HepG2 (cell line): ENCODE data around the gene TMED9. TPM values are rescaled to one million over a fixed set of nuclear protein-coding genes. Genes with fewer than 3 reads are reported as not detected.
A peak's percentile ranks its signal among the peaks of the same experiment; 100 is the strongest.

Source experiments
- ATAC-seq: fragments of 200-7000 bp; cut with Tn5 transposase; 3 replicates; pipeline ENCODE4 v1.9.1; 2020; ENCODE audit warnings: mild to moderate bottlenecking, moderate library complexity
- BruUV-seq: library from RNA; stranded (reverse); fragments of 400-500 nt; replicated peaks from 2 replicates; lab custom pipeline; 2021; lab: Mats Ljungman, UMichigan
- CTCF ChIA-PET: fragments of 300-600 bp; formaldehyde crosslinking; extraction: SDS; loops from one replicate; lab custom pipeline; 2021; ENCODE audit warnings: low total read pairs, inconsistent platforms, low intra/inter-chr PET ratio; lab: Yijun Ruan, JAX
- POLR2A ChIA-PET: fragments of 350-600 bp; sonication (Branson Sonifier 250); formaldehyde crosslinking; loops from one replicate; lab custom pipeline; 2020; ENCODE audit warnings: antibody characterized with exemption, inconsistent platforms; lab: Yijun Ruan, JAX
- DNase-seq: peaks from one replicate; pipeline ENCODE4 v3.0.0-alpha.2; 2015; ENCODE audit warnings: low spot score
- FAIRE-seq: peaks from 3 replicates; lab custom pipeline; 2011; peaks lifted over from hg19 to GRCh38; lab: Jason Lieb, UNC
- H2AFZ ChIP-seq: one replicate; pipeline ENCODE4 v1.6.1; 2011; ENCODE audit warnings: low read length, inconsistent platforms
- H3K27ac ChIP-seq: fragments of 300-600 bp; 3 replicates; pipeline ENCODE4 v1.8.0; 2011; ENCODE audit warnings: mixed run types, mild to moderate bottlenecking, mixed read lengths, low read length, inconsistent platforms; ENCODE audit not compliant: insufficient read depth; ENCODE audit errors: extremely low read length
- H3K27me3 ChIP-seq, 2 experiments: fragments of 200-600 bp in 1 of 2; 2 replicates in 1 of 2; 3 replicates in 1 of 2; pipeline versions ENCODE4 v1.6.0 to v1.8.0; 2011; ENCODE audit warnings: low read length in 2 of 2, mild to moderate bottlenecking in 2 of 2, moderate library complexity in 2 of 2, inconsistent platforms in 1 of 2; ENCODE audit not compliant: insufficient read depth in 2 of 2, control insufficient read depth in 1 of 2
- H3K36me3 ChIP-seq, 2 experiments: fragments of 200-600 bp in 1 of 2; replicated peaks in 1 of 2; 2 replicates in 1 of 2; 3 replicates in 1 of 2; pipeline versions ENCODE4 v1.5.1 to v1.8.0; 2011; ENCODE audit warnings: low read length in 2 of 2, inconsistent platforms in 1 of 2; ENCODE audit not compliant: insufficient read depth in 2 of 2, control insufficient read depth in 1 of 2
- H3K4me1 ChIP-seq: 2 replicates; pipeline ENCODE4 v1.5.1; 2012; ENCODE audit warnings: low read length, inconsistent platforms; ENCODE audit not compliant: insufficient read depth
- H3K4me2 ChIP-seq: 2 replicates; pipeline ENCODE4 v1.6.0; 2011; ENCODE audit warnings: low read depth, low read length, inconsistent platforms
- H3K4me3 ChIP-seq, 3 experiments: fragments of 200-600 bp in 1 of 3; sonication (generic), shearing (Covaris generic) in 1 of 3; replicated peaks in 1 of 3; 2 replicates each; pipeline ENCODE4 v1.5.1; 2011 to 2016; ENCODE audit warnings: low read length in 3 of 3, inconsistent platforms in 2 of 3, low read depth in 2 of 3, mild to moderate bottlenecking in 2 of 3, control low read depth in 1 of 3, mixed read lengths in 1 of 3; ENCODE audit not compliant: insufficient read depth in 1 of 3
- H3K79me2 ChIP-seq: one replicate; pipeline ENCODE4 v1.6.1; 2011; ENCODE audit warnings: low read length, inconsistent platforms; ENCODE audit not compliant: insufficient read depth
- H3K9ac ChIP-seq: 2 replicates; pipeline ENCODE4 v1.6.0; 2011; ENCODE audit warnings: mild to moderate bottlenecking, low read depth, low read length, inconsistent platforms; ENCODE audit not compliant: insufficient read depth
- H3K9me3 ChIP-seq: 2 replicates; pipeline ENCODE4 v1.5.1; 2012; ENCODE audit warnings: mild to moderate bottlenecking, low read length
- H4K20me1 ChIP-seq: 2 replicates; pipeline ENCODE4 v1.6.0; 2011; ENCODE audit warnings: inconsistent platforms, mild to moderate bottlenecking, low read length, moderate library complexity; ENCODE audit not compliant: insufficient read depth
- CCDC6 ChIP-seq: sonication (generic); formaldehyde crosslinking; IDR thresholded peaks from 2 replicates; pipeline ENCODE4 v1.8.1; 2022; ENCODE audit warnings: mild to moderate bottlenecking, missing genetic modification reagents, moderate library complexity
- FOXA3 ChIP-seq: IDR thresholded peaks from 2 replicates; pipeline ENCODE4 v1.6.1; 2016; ENCODE audit warnings: missing genetic modification reagents, missing compliant biosample characterization
- GFI1 ChIP-seq: sonication (generic); formaldehyde crosslinking; IDR thresholded peaks from 2 replicates; pipeline ENCODE4 v1.5.0; 2020; ENCODE audit warnings: missing genetic modification reagents, mild to moderate bottlenecking, borderline replicate concordance
- HNF4G ChIP-seq, 2 experiments: sonication (generic) in 1 of 2; formaldehyde crosslinking in 1 of 2; IDR thresholded peaks; 2 replicates each; pipeline versions ENCODE4 v1.4.0 to v1.6.1; 2011 to 2020; ENCODE audit warnings: borderline replicate concordance in 2 of 2, low read depth in 2 of 2, mild to moderate bottlenecking in 2 of 2, low read length in 1 of 2, missing genetic modification reagents in 1 of 2, moderate library complexity in 1 of 2
- IRF9 ChIP-seq: sonication (generic); formaldehyde crosslinking; IDR thresholded peaks from 2 replicates; pipeline ENCODE4 v1.8.0; 2022; ENCODE audit warnings: missing genetic modification reagents, mild to moderate bottlenecking, borderline replicate concordance
- KAT7 ChIP-seq: IDR thresholded peaks from 2 replicates; pipeline ENCODE4 v1.6.1; 2018; ENCODE audit warnings: borderline replicate concordance, missing compliant biosample characterization
- MED1 ChIP-seq: sonication (generic); formaldehyde crosslinking; IDR thresholded peaks from 2 replicates; pipeline ENCODE4 v1.4.0; 2020; ENCODE audit warnings: missing genetic modification reagents
- NCOA5 ChIP-seq: sonication (generic); formaldehyde crosslinking; IDR thresholded peaks from 2 replicates; pipeline ENCODE4 v1.4.0; 2020; ENCODE audit warnings: missing genetic modification reagents
- NFIB ChIP-seq: sonication (generic); formaldehyde crosslinking; IDR thresholded peaks from 2 replicates; pipeline ENCODE4 v1.9.0; 2021; ENCODE audit warnings: missing genetic modification reagents, mild to moderate bottlenecking, borderline replicate concordance
- POGK ChIP-seq: sonication (generic); formaldehyde crosslinking; conservative IDR thresholded peaks from 2 replicates; pipeline ENCODE4 v1.8.0; 2022; ENCODE audit warnings: mild to moderate bottlenecking, moderate library complexity, missing genetic modification reagents
- SP5 ChIP-seq: IDR thresholded peaks from 2 replicates; pipeline ENCODE4 v1.6.1; 2016; ENCODE audit warnings: low read depth, borderline replicate concordance
- TARDBP ChIP-seq: sonication (generic); formaldehyde crosslinking; IDR thresholded peaks from 2 replicates; pipeline ENCODE4 v1.8.0; 2022; ENCODE audit warnings: mild to moderate bottlenecking, missing genetic modification reagents
- ZBTB7B ChIP-seq: sonication (generic); formaldehyde crosslinking; IDR thresholded peaks from 2 replicates; pipeline ENCODE4 v1.4.0; 2020; ENCODE audit warnings: missing genetic modification reagents
- ZC3H4 ChIP-seq: sonication (generic); formaldehyde crosslinking; IDR thresholded peaks from 2 replicates; pipeline ENCODE4 v1.4.0; 2020; ENCODE audit warnings: missing genetic modification reagents, borderline replicate concordance
- ZFP36L1 ChIP-seq: sonication (generic); formaldehyde crosslinking; IDR thresholded peaks from 2 replicates; pipeline ENCODE4 v1.8.0; 2022; ENCODE audit warnings: mild to moderate bottlenecking, missing genetic modification reagents, moderate library complexity
- ZFY ChIP-seq: sonication (generic); formaldehyde crosslinking; IDR thresholded peaks from 2 replicates; pipeline ENCODE4 v1.4.0; 2020; ENCODE audit warnings: missing genetic modification reagents
- ZMYM2 ChIP-seq: sonication (generic); formaldehyde crosslinking; IDR thresholded peaks from 2 replicates; pipeline ENCODE4 v1.8.0; 2022; ENCODE audit warnings: mild to moderate bottlenecking, missing genetic modification reagents
- ZNF124 ChIP-seq: sonication (generic); formaldehyde crosslinking; IDR thresholded peaks from 2 replicates; pipeline ENCODE4 v1.4.0; 2020; ENCODE audit warnings: missing genetic modification reagents
- ZNF598 ChIP-seq: sonication (generic); formaldehyde crosslinking; IDR thresholded peaks from 2 replicates; pipeline ENCODE4 v1.5.1; 2020; ENCODE audit warnings: mild to moderate bottlenecking, missing genetic modification reagents, borderline replicate concordance
- ZNF678 ChIP-seq: sonication (generic); formaldehyde crosslinking; IDR thresholded peaks from 2 replicates; pipeline ENCODE4 v1.4.0; 2020; ENCODE audit warnings: mild to moderate bottlenecking, missing genetic modification reagents
- WGBS: methylation state at CpG from one replicate; pipeline ENCODE4 v1.1.6; 2017; ENCODE audit warnings: low lambda C conversion rate; 5-methylcytosine and 5-hydroxymethylcytosine counted together
- in situ Hi-C: cut with HindIII; loops from 2 replicates; pipeline ENCODE4 v1.10.0; 2017; ENCODE audit warnings: low pct_unique_long_range_greater_than_20kb; ENCODE audit not compliant: extremely low pct_ligation_motif_present
- intact Hi-C: fragments of 100-400 bp; cut with micrococcal nuclease; formaldehyde crosslinking; loops from one replicate; pipeline ENCODE4 v1.10.0; 2022; ENCODE audit not compliant: unreplicated experiment
- polyA plus RNA-seq, 8 experiments: library from polyadenylated mRNA; depleted of rRNA in 3 of 8; stranded (reverse) in 7 of 8; unstranded in 1 of 8; fragments of >200 nt; fragmentation: Illumina TruSeq in 4 of 8; extraction: Trizol in 4 of 8; gene quantifications; 2 replicates each; pipeline versions ENCODE4 v1.2.1 to v1.2.3, GENCODE V29; 2011 to 2016; ENCODE audit warnings: low read depth in 4 of 8, missing spikeins in 1 of 8, mixed read lengths in 1 of 8; ENCODE audit not compliant: insufficient read depth in 1 of 8
- total RNA-seq, 5 experiments: library from RNA; depleted of rRNA; stranded (reverse); fragments of >200 nt; fragmentation: Illumina TruSeq; extraction: Trizol; gene quantifications; 2 replicates each; pipeline ENCODE4 v1.2.3, GENCODE V29; 2016; ENCODE audit warnings: low read depth in 1 of 5
- TF ChIP-seq, protein P1 (sequence below): IDR thresholded peaks from 2 replicates; pipeline ENCODE4 v1.6.1; 2018; ENCODE audit warnings: missing genetic modification reagents, mild to moderate bottlenecking, missing compliant biosample characterization

TMED9 gene
- total and polyA plus RNA-seq, 2 of the 13 experiments (the other 11 are each of a cell fraction or from before 2014, with no cell fraction given), result 161 to 350 TPM

DNA sequence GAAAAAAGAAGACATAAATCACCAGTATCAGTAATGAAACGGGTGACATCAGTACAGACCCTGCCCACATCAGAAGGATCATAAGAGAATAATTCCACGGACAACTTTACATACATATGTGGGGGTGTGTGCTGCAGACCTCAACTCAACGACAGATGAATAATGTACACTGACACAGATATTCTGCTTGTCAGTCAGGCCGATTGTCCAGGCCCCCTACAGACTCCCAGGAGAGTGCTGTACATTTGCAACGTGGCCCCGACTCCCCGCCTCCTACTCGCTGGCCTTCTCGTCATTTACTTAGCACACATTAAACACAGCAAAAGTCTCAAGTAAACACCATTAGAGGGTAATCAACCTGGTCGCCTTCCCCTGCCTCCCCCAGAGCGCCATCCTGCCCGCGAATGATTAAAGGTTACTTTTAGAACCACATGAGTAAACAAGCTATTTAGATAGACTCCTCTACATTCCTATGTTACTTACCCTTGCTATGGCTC lies 3.5 kb upstream of the TMED9 start:
- ChIA-PET POLR2A (interaction anchor here (0.9 kb wide), 1 partner anchor 11 kb away, joined by 3 read pairs; the partner anchor contains the start of gene B4GALT7), CTCF (no interaction called here)
- Histone ChIP-seq H4K20me1 (no peaks in the 10 kb centered on the region), H3K4me2 (peak overlapping the region; percentile 59), H3K9me3 (no peaks in the 10 kb centered on the region), H3K4me3 (peak overlapping the region in 1 of 3 experiments; percentile 26; a peak in 2 of 6 replicates), H3K9ac (no peak overlapping the region), H3K27me3 (peaks cover 2 to 13% of the 10 kb centered on the region in 2 experiments; a peak in 4 of 5 replicates), H2AFZ (no peak overlapping the region), H3K27ac (no peak overlapping the region), H3K4me1 (peaks cover 34% of the 10 kb centered on the region), H3K79me2 (peaks cover 14% of the 10 kb centered on the region), H3K36me3 (peaks cover 2% of the 10 kb centered on the region in 2 experiments; a peak in 4 of 5 replicates)
- no TSS peak for BruUV-seq
- intact Hi-C loops, result loop anchor here (2.0 kb wide), 1 partner anchor 32 kb away; no protein-coding TSS in a partner anchor
- ATAC-seq (peak; percentile 82), DNase-seq (peak; percentile 84), FAIRE-seq (peak; percentile 78)
- under 1% methylated on average over 12 of the region's 13 CpGs for WGBS
- in situ Hi-C loops, result no loop called here
- no peak for TF ChIP-seq KAT7 (CRISPR knock-in tag)
- TF ChIP-seq POGK (CRISPR knock-in tag), result peak; percentile 48; the same call in 1 of the 2 replicates
- TF ChIP-seq ZNF124 (CRISPR knock-in tag), result no peak
- peak; percentile 41 for TF ChIP-seq ZFY
- TF ChIP-seq ZNF678 (CRISPR knock-in tag), result no peak
- TF ChIP-seq NFIB, result no peak
- no peak for TF ChIP-seq ZC3H4 (CRISPR knock-in tag)
- peak; percentile 56; the same call in 1 of the 2 replicates for TF ChIP-seq SP5 (CRISPR knock-in tag)
- TF ChIP-seq, protein P1, sequence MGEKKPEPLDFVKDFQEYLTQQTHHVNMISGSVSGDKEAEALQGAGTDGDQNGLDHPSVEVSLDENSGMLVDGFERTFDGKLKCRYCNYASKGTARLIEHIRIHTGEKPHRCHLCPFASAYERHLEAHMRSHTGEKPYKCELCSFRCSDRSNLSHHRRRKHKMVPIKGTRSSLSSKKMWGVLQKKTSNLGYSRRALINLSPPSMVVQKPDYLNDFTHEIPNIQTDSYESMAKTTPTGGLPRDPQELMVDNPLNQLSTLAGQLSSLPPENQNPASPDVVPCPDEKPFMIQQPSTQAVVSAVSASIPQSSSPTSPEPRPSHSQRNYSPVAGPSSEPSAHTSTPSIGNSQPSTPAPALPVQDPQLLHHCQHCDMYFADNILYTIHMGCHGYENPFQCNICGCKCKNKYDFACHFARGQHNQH (CRISPR knock-in tag), result no peak; the same call in 1 of the 2 replicates
- TF ChIP-seq GFI1 (CRISPR knock-in tag), result peak; percentile 57; the same call in 1 of the 2 replicates
- no peak for TF ChIP-seq ZMYM2 (CRISPR knock-in tag)
- peak; percentile 26; the same call in 1 of the 2 replicates for TF ChIP-seq ZBTB7B (CRISPR knock-in tag)
- peak; percentile 54; the same call in 1 of the 2 replicates for TF ChIP-seq MED1 (CRISPR knock-in tag)
- TF ChIP-seq HNF4G (IDR thresholded peaks at IDR 0.05; ENCODE audit: borderline replicate concordance, low read depth, low read length), result peak; percentile 44; the same call in 1 of the 2 replicates
- TF ChIP-seq HNF4G (CRISPR knock-in tag; IDR thresholded peaks at IDR 0.05; ENCODE audit: borderline replicate concordance, low read depth), result no peak; the same call in 1 of the 2 replicates
- TF ChIP-seq TARDBP (CRISPR knock-in tag), result peak; percentile 50; the same call in 1 of the 2 replicates
- TF ChIP-seq IRF9 (CRISPR knock-in tag), result no peak
- TF ChIP-seq CCDC6, result 0 out of 2 replicates have a peak, but pooled peaks have one; percentile 23
- TF ChIP-seq ZNF598, result no peak
- TF ChIP-seq NCOA5, result no peak
- peak; percentile 73; the same call in 1 of the 2 replicates for TF ChIP-seq ZFP36L1 (CRISPR knock-in tag)
- TF ChIP-seq FOXA3 (CRISPR knock-in tag), result peak; percentile 93
